HCT116 (cell line): ENCODE measurements around the gene OR56A5. TPM values are rescaled to one million over a fixed set of nuclear protein-coding genes. Genes with fewer than 3 reads are reported as not detected.

Source experiments
- ATAC-seq: fragments of 200-7000 bp; cut with Tn5 transposase; 2 replicates; pipeline ENCODE4 v1.9.1; 2020; ENCODE audit warnings: mild to moderate bottlenecking, moderate library complexity
- BruUV-seq: library from RNA; stranded (reverse); fragments of 400-500 nt; replicated peaks from 2 replicates; lab custom pipeline; 2021; lab: Mats Ljungman, UMichigan
- CTCF ChIA-PET: fragments of 300-600 bp; sonication (Branson Sonifier 250); formaldehyde crosslinking; loops from one replicate; lab custom pipeline; 2021; ENCODE audit warnings: antibody characterized with exemption; lab: Charles Lee
- POLR2A ChIA-PET: fragments of 300-600, 350-600 bp; sonication (Branson Sonifier 250); formaldehyde crosslinking; loops from one replicate; lab custom pipeline; 2021; ENCODE audit warnings: antibody characterized with exemption; lab: Charles Lee
- RAD21 ChIA-PET, 2 experiments: fragments of 300-600 bp; sonication (Branson Sonifier 250); formaldehyde crosslinking; loops; one replicate each; lab custom pipeline; 2023; ENCODE audit warnings: low total read pairs in 2 of 2; ENCODE audit not compliant: uncharacterized antibody in 2 of 2, unreplicated experiment in 2 of 2, low non-redundant PET in 1 of 2; lab: Charles Lee
- DNase-seq: peaks from one replicate; pipeline ENCODE4 v3.0.0-alpha.2; 2010; ENCODE audit warnings: low read depth, low spot score
- H2AFZ ChIP-seq: fragments of 200-600 bp; shearing (Covaris generic), sonication (generic); 2 replicates; pipeline ENCODE4 v1.6.1; 2017; ENCODE audit warnings: low read depth, mixed run types, mixed read lengths, antibody characterized with exemption, low read length; ENCODE audit not compliant: poor library complexity, severe bottlenecking
- H3K27ac ChIP-seq: 2 replicates; pipeline ENCODE4 v1.5.1; 2012; ENCODE audit warnings: low read depth, low read length
- H3K27me3 ChIP-seq: fragments of 200-600 bp; sonication (generic); 2 replicates; pipeline ENCODE4 v1.6.1; 2016; ENCODE audit warnings: mixed run types, low read length, mixed read lengths; ENCODE audit not compliant: insufficient read depth
- H3K36me3 ChIP-seq, 2 experiments: fragments of 200-500 bp in 1 of 2; fragments of 200-600 bp in 1 of 2; sonication (Bioruptor generic) in 1 of 2; sonication (generic) in 1 of 2; 2 replicates each; pipeline versions ENCODE4 v1.5.1 to v1.6.1; 2014 to 2016; ENCODE audit warnings: low read length in 2 of 2, inconsistent platforms in 1 of 2, mixed read lengths in 1 of 2, mixed run types in 1 of 2; ENCODE audit not compliant: insufficient read depth in 2 of 2, control insufficient read depth in 1 of 2
- H3K4me1 ChIP-seq, 2 experiments: fragments of 200-600 bp in 1 of 2; sonication (generic) in 1 of 2; 2 replicates each; pipeline versions ENCODE4 v1.5.1 to v1.6.1; 2012 to 2017; ENCODE audit warnings: low read length in 2 of 2, inconsistent platforms in 1 of 2, mild to moderate bottlenecking in 1 of 2, mixed read lengths in 1 of 2, mixed run types in 1 of 2, moderate library complexity in 1 of 2; ENCODE audit not compliant: insufficient read depth in 2 of 2, control insufficient read depth in 1 of 2
- H3K4me2 ChIP-seq: fragments of 200-600 bp; sonication (generic); 2 replicates; pipeline ENCODE4 v1.6.1; 2017; ENCODE audit warnings: mixed run types, low read length, mixed read lengths
- H3K4me3 ChIP-seq, 2 experiments: fragments of 200-600 bp in 1 of 2; sonication (generic) in 1 of 2; replicated peaks in 1 of 2; 2 replicates each; pipeline ENCODE4 v1.5.1; 2011 to 2016; ENCODE audit warnings: low read length in 2 of 2, control low read depth in 1 of 2, low read depth in 1 of 2, mild to moderate bottlenecking in 1 of 2, mixed read lengths in 1 of 2, mixed run types in 1 of 2
- H3K79me2 ChIP-seq: fragments of 200-600 bp; sonication (generic); 2 replicates; pipeline ENCODE4 v1.6.1; 2017; ENCODE audit warnings: mild to moderate bottlenecking, mixed run types, low read length, moderate library complexity, mixed read lengths; ENCODE audit not compliant: insufficient read depth
- H3K9ac ChIP-seq: fragments of 200-600 bp; sonication (generic); 2 replicates; pipeline ENCODE4 v1.6.1; 2016; ENCODE audit warnings: low read length, mixed read lengths
- H3K9me2 ChIP-seq: fragments of 200-600 bp; sonication (generic), shearing (Covaris generic); 2 replicates; pipeline ENCODE4 v1.6.1; 2017; ENCODE audit warnings: mixed run types, mild to moderate bottlenecking, moderate library complexity; ENCODE audit not compliant: insufficient read depth
- H3K9me3 ChIP-seq, 2 experiments: fragments of 200-500 bp in 1 of 2; fragments of 200-600 bp in 1 of 2; sonication (Bioruptor generic) in 1 of 2; sonication (generic) in 1 of 2; 2 replicates each; pipeline ENCODE4 v1.6.1; 2014 to 2017; ENCODE audit warnings: low read length in 2 of 2, mixed read lengths in 2 of 2, inconsistent platforms in 1 of 2, low read depth in 1 of 2, mild to moderate bottlenecking in 1 of 2, mixed run types in 1 of 2, moderate library complexity in 1 of 2; ENCODE audit not compliant: control insufficient read depth in 1 of 2, insufficient read depth in 1 of 2
- H4K20me1 ChIP-seq: fragments of 200-600 bp; sonication (generic), shearing (Covaris generic); 2 replicates; pipeline ENCODE4 v1.6.1; 2017; ENCODE audit warnings: mixed run types, mild to moderate bottlenecking, moderate library complexity; ENCODE audit not compliant: insufficient read depth
- CEBPB ChIP-seq: IDR thresholded peaks from 2 replicates; pipeline ENCODE4 v1.6.1; 2012; ENCODE audit warnings: low read depth
- EZH2 ChIP-seq: fragments of 200-600 bp; sonication (generic); IDR thresholded peaks from 2 replicates; pipeline ENCODE4 v1.6.1; 2017; ENCODE audit warnings: antibody characterized with exemption, mixed run types
- SP1 ChIP-seq: IDR thresholded peaks from 2 replicates; pipeline ENCODE4 v1.6.1; 2012; ENCODE audit warnings: low read depth
- ZBTB33 ChIP-seq: IDR thresholded peaks from 2 replicates; pipeline ENCODE4 v1.6.1; 2011; ENCODE audit warnings: mild to moderate bottlenecking, low read length, moderate library complexity; ENCODE audit not compliant: insufficient replicate concordance; ENCODE audit errors: extremely low read depth
- intact Hi-C: fragments of 100-400 bp; cut with micrococcal nuclease; formaldehyde crosslinking; loops from 2 replicates; pipeline ENCODE4 v1.10.0; 2022
- total RNA-seq: library from RNA; stranded (reverse); gene quantifications from one replicate; pipeline ENCODE4 v1.2.1, GENCODE V29; 2021; ENCODE audit not compliant: unreplicated experiment

OR56A5 gene
- total RNA-seq, 1 experiment from 2014 or later = not detected

- H3K4me3 ChIP-seq = no peak overlapping the region
- no peaks in the 10 kb centered on the region for H3K36me3 ChIP-seq
- no peak overlapping the region for H3K4me2 ChIP-seq
- H3K27ac ChIP-seq = no peak overlapping the region
- H3K4me1 ChIP-seq = no peaks in the 10 kb centered on the region
- H3K9me3 ChIP-seq = no peaks in the 10 kb centered on the region
- no peaks in the 10 kb centered on the region for H3K9me2 ChIP-seq
- H2AFZ ChIP-seq = no peak overlapping the region
- no peaks in the 10 kb centered on the region for H3K79me2 ChIP-seq
- ChIA-PET POLR2A (no interaction called here), CTCF (no interaction called here), RAD21 (no interaction called here)
- ATAC-seq = no peak
- DNase-seq = no peak
- TF ChIP-seq ZBTB33 (no peak), CEBPB (no peak)
- no peak overlapping the region for H3K9ac ChIP-seq
- no TSS peak for BruUV-seq
- intact Hi-C loops = no loop called here
- H3K27me3 ChIP-seq = peaks cover 7% of the 10 kb centered on the region; the same call in 1 of the 2 replicates
- H4K20me1 ChIP-seq = no peaks in the 10 kb centered on the region
These were observed 39.5 kb downstream of the OR56A5 start for GRCh38 chr11:5928811-5929210.

- no peaks in the 10 kb centered on the region for H3K36me3 ChIP-seq
- no peak overlapping the region for H3K4me3 ChIP-seq
- ChIA-PET RAD21 (no interaction called here), CTCF (no interaction called here), POLR2A (no interaction called here)
- H3K4me1 ChIP-seq = peaks cover 0 to 3% of the 10 kb centered on the region in 2 experiments; a peak in 1 of 4 replicates
- DNase-seq (no peak), ATAC-seq (no peak)
- no peaks in the 10 kb centered on the region for H4K20me1 ChIP-seq
- H3K27ac ChIP-seq = no peak overlapping the region
- no peak overlapping the region for H3K4me2 ChIP-seq
- H3K27me3 ChIP-seq = peaks cover 4% of the 10 kb centered on the region; the same call in 1 of the 2 replicates
- no peak overlapping the region for H2AFZ ChIP-seq
- H3K9me2 ChIP-seq = no peaks in the 10 kb centered on the region
- no peaks in the 10 kb centered on the region for H3K79me2 ChIP-seq
- no peak for TF ChIP-seq EZH2
- TF ChIP-seq CEBPB = no peak
- no peak for TF ChIP-seq ZBTB33
- TF ChIP-seq SP1 = no peak
- no peaks in the 10 kb centered on the region for H3K9me3 ChIP-seq
- BruUV-seq = no TSS peak
- H3K9ac ChIP-seq = no peak overlapping the region
- intact Hi-C loops = no loop called here
These were observed 40.0 kb downstream of the OR56A5 start for GRCh38 chr11:5928271-5928670.
